ENCODE results near the gene CNPY4.

Gene CNPY4

GRCh38 chr7:100170101-100170897 is 50.9 kb downstream of the CNPY4 start:
- no peak for DNase-seq

- no peak for DNase-seq
Observed at GRCh38 chr7:100171087-100171681, 51.8 kb downstream of the CNPY4 start.

- DNase-seq: no peak
Observed at GRCh38 chr7:100171840-100172239, 52.4 kb downstream of the CNPY4 start.

- no peak for DNase-seq
Observed at GRCh38 chr7:100173806-100174495, 54.5 kb downstream of the CNPY4 start.

- no peak for DNase-seq
Observed at GRCh38 chr7:100174582-100174981, 55.1 kb downstream of the CNPY4 start.
